Measurements from ENCODE around the gene TRIM37.
A peak's percentile ranks its signal among the peaks of the same experiment; 100 is the strongest.
"Not testable (repeated sequence)": the region's sequence is repeated elsewhere in the genome, so short reads cannot be mapped to it uniquely, and the experiment has no call there.

The TRIM37 gene, protein sequence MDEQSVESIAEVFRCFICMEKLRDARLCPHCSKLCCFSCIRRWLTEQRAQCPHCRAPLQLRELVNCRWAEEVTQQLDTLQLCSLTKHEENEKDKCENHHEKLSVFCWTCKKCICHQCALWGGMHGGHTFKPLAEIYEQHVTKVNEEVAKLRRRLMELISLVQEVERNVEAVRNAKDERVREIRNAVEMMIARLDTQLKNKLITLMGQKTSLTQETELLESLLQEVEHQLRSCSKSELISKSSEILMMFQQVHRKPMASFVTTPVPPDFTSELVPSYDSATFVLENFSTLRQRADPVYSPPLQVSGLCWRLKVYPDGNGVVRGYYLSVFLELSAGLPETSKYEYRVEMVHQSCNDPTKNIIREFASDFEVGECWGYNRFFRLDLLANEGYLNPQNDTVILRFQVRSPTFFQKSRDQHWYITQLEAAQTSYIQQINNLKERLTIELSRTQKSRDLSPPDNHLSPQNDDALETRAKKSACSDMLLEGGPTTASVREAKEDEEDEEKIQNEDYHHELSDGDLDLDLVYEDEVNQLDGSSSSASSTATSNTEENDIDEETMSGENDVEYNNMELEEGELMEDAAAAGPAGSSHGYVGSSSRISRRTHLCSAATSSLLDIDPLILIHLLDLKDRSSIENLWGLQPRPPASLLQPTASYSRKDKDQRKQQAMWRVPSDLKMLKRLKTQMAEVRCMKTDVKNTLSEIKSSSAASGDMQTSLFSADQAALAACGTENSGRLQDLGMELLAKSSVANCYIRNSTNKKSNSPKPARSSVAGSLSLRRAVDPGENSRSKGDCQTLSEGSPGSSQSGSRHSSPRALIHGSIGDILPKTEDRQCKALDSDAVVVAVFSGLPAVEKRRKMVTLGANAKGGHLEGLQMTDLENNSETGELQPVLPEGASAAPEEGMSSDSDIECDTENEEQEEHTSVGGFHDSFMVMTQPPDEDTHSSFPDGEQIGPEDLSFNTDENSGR

DNA sequence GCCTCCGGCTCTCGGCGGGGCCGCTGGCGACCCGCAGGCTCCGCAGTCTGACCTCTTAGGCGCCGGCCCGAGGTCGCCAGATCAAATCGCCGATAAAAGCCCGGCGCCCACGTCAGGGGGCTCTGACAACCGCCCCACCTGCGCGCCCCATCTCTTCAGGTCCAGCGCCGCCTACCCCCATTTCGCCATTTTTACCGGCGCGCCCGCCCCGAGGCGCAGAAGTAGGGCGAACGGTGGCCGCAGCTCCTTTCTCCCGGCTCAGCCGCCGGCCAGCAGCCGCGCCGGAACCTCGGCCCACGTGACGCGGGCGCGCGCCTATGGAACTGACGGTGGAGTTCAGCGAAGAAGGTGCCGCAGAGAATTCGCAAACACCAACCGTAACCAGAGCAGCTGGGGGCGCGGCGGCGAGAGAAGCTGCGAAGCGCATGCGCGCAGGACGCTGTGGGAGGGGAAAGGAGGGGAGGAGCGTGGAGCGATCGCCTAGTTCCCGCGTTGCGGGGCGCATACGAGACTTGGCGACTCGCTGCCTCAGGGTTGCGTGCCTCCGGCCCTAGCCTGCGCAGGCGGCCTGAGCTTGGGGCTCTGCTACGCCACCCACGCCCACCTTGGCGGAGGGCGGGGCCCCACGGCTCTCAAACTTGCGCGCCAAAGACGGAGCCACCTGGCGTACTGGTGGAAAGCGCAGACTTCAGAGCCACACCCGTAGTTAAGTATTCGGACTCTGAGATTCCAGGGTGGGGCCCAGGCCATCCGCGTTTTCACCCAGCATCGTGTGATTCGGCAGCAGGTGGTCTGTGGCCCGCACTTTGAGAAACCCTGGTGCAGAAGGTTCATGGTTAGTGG lies at the start of gene TRIM37:
TSS of gene TRIM37 (minus strand) at position 418 of the 843 bp plus-strand sequence. CDS start 419 bp downstream, outside the sequence.
- peak; percentile 97 for DNase-seq

- DNase-seq, result no peak
Observed at GRCh38 chr17:59155439-59156177, 48.9 kb upstream of the TRIM37 start, which contains the start of gene PRR11. TSS of gene PRR11 (plus strand) at chr17:59155746. CDS start at chr17:59169753, 14,007 bp downstream.

GRCh38 chr17:59154721-59155438 lies 48.2 kb upstream of the TRIM37 start, which contains the start of gene SKA2:
TSS of gene SKA2 (minus strand) at chr17:59155186. CDS start at chr17:59155163, 23 bp downstream.
- peak; percentile 99 for DNase-seq

GRCh38 chr17:59154292-59154720 lies 47.6 kb upstream of the TRIM37 start:
- peak; percentile 34 for DNase-seq

- DNase-seq, result no peak
Observed at GRCh38 chr17:59152925-59153324, 46.2 kb upstream of the TRIM37 start.

DNA sequence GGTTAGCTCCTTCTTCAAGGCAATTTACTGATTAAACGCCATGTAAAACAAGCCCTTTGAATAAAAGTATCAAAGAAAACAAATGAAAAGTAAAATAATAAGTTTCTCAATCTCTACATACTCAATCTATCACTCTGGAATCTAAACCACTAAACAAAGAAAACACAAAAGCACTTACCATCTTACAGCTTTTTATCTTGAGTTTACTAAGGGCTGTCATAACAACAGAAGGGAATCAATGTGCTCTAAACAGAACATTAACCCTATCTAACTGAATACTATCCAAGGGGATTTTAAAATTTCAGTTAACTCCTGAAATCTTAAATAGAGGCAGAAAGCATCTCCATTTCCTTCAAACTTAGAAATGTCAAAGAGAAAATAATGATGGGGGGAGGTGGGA lies 44.9 kb upstream of the TRIM37 start:
- no peak for DNase-seq

GRCh38 chr17:59151006-59151405 lies 44.3 kb upstream of the TRIM37 start:
- no peak for DNase-seq

DNA sequence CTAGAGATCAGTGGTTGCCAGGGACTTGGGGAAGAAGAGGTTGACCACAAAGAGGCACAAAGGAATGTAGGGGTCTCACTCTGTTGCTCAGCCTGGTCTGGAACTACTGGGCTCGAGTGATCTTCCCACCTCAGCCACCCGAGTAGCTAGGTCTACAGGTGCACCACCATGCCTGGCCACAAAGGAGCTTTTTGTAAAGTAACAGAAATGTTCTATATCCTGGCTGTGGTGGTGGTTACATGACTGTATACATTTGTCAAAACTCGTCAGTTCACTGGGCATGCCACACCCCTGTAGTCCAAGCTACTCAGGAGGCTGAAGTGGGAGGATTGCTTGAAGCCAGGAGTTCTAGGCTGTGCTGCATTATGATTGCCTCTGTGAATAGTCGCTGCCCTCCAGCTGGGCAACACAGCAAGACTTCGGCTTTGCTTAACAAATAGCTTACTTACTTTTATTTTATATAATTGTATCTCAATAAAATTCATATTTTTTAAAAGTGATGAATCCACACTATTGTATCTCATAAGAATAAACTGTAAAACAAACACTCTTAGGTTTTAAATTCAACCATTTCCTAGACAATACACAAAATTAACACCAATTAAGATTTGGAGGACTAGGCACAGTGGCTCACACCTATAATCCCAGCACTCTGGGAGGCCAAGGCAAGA lies 43.3 kb upstream of the TRIM37 start:
- no peak for DNase-seq

DNA sequence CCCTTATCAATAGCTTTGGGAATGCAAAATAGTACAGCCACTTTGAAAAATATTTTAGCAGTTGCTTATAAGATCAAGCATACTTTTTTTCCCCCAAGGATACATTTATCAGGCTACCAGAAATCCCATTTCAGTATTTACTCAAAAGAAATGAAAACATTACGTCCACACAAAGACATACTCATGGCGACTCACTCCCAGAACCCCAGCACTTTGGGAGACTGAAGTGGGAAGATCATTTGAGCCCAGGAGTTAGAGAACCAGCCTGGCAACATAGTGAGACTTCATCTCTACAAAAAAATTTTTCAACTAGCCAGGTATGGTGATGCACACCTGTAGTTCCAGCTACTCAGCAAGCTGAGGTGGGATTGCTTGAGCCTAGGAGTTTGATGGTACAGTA lies 42.4 kb upstream of the TRIM37 start:
- no peak for DNase-seq

- DNase-seq, result no peak
Observed at GRCh38 chr17:59145571-59146096, 39.0 kb upstream of the TRIM37 start.

DNA sequence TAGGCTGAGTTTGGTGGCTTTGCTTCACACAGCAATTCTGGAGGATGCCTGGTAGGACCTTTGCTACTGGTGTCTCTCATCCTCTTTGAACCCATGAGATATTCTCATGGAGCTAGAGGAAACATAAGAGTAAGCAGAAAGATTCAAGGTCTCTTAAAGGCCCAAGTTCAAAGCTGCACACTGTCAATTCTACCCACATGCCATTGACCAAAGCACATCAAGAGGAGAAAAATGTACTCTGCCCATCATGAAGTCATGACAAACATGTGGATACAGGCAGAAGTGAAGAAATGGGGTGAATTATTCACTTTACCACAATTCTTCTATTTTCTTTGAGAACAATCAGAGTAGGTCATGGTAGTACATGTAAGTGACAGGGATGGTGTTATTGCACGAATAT lies 35.2 kb upstream of the TRIM37 start:
- DNase-seq, result no peak

- no peak for DNase-seq
Observed at GRCh38 chr17:59139939-59140338, 33.3 kb upstream of the TRIM37 start.

GRCh38 chr17:59138339-59138738 lies 31.7 kb upstream of the TRIM37 start:
- not testable (repeated sequence) for DNase-seq

- DNase-seq, result no peak
Observed at GRCh38 chr17:59131131-59131530, 24.5 kb upstream of the TRIM37 start.

DNA sequence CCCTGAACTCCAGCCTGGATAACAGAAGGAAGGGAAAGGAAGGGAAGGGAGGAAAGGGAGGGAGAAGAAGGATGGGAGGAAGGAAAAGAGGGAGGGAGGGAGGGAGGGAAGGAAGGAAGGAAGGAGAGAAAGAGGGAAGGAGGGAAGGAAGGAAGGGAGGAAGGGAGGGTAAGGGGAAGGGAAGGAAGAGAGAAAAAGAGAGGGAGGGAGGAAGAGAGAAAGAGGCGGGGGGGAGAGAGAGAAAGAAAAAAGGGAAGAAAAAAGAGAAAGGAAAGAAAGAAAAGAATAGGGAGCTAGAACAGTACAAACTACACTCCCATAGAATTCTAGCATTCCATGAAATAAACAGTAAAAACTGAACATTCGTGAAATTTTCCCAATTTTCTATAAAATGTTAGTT lies 23.1 kb upstream of the TRIM37 start:
- no peak for DNase-seq

DNA sequence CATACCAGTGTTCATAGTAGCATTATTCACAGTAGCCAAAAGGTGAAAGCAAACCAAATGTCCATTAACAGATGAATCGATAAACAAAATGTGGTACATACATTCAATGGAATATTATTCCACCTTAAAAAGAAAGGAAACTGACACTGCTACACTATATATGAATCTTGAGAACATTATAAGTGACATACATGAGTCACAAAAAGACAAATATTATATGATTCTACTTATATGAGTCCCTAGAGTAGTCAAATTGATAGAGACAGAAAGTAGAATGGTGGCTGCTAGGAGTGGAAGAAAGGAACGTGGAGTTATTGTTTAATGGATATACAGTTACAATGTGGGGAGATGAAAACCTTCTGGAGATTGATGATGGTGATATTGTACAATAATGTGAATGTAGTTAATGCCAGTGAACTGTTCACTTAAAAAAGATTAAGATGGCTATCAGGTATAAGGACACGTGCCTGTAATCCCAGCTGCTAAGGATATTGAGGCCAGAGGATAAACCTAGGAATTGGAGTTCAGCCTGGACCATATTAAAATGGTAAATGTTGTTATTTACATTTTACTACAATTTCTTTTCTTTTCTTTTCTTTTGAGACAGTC lies 20.2 kb upstream of the TRIM37 start:
- DNase-seq, result no peak

DNA sequence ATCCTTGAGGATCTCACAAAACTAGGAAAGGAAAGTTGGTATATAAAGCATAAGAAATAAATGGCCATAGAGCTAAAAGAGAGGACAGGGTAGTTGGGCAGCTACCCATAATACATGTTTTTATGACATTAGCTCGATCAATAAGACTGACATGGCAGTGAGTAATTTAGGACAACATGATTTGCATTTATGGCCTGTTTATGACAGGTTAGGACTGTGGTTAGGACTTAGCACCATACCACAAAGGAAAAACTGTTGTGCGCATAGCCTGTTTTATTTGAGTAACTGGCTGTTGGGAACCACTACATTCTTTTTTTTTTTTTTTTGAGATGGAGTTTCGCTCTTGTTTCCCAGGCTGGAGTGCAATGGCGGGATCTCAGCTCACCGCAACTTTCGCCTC lies 18.0 kb upstream of the TRIM37 start:
- DNase-seq, result no peak

GRCh38 chr17:59121901-59122480 lies 15.3 kb upstream of the TRIM37 start:
- no peak for DNase-seq

GRCh38 chr17:59115474-59115873 lies 8.8 kb upstream of the TRIM37 start:
- DNase-seq, result no peak

Data from NCI-H748 treated with DMSO at 0.1 percent for 48 hours (cell line).